SK-N-SH (cell line): ENCODE data around the gene TBC1D1. TPM values are rescaled to one million over a fixed set of nuclear protein-coding genes. Genes with fewer than 3 reads are reported as not detected.

Source experiments
- CTCF ChIA-PET: fragments of 300-600, 350-600 bp; formaldehyde crosslinking; extraction: SDS; loops from one replicate; lab custom pipeline; 2021; lab: Yijun Ruan, JAX
- POLR2A ChIA-PET: fragments of 350-600 bp; sonication (Branson Sonifier 250); formaldehyde crosslinking; extraction: SDS; loops from one replicate; lab custom pipeline; 2020; ENCODE audit warnings: antibody characterized with exemption, inconsistent platforms; lab: Yijun Ruan, JAX
- DNase-seq: peaks from one replicate; pipeline ENCODE4 v3.0.0; 2012
- H2AFZ ChIP-seq: fragments of 200-600 bp; sonication (generic); 2 replicates; pipeline ENCODE4 v1.8.1; 2016; ENCODE audit warnings: antibody characterized with exemption, mild to moderate bottlenecking, low read depth
- H3F3A ChIP-seq: fragments of 200-600 bp; sonication (generic); replicated peaks from 2 replicates; pipeline ENCODE3; 2016; ENCODE audit warnings: antibody characterized with exemption, mild to moderate bottlenecking; ENCODE audit not compliant: insufficient read depth
- H3K27ac ChIP-seq, 2 experiments: fragments of 200-500 bp in 1 of 2; fragments of 200-600 bp in 1 of 2; sonication (Bioruptor generic) in 1 of 2; sonication (generic), shearing (Covaris generic) in 1 of 2; 2 replicates each; pipeline versions ENCODE4 v1.5.1 to v1.6.1; 2014 to 2016; ENCODE audit warnings: low read depth in 2 of 2, inconsistent platforms in 1 of 2, low read length in 1 of 2, mild to moderate bottlenecking in 1 of 2, mixed read lengths in 1 of 2
- H3K27me3 ChIP-seq: fragments of 200-600 bp; sonication (generic), shearing (Covaris generic); 2 replicates; pipeline ENCODE4 v1.6.1; 2016; ENCODE audit warnings: mixed run types; ENCODE audit not compliant: insufficient read depth
- H3K36me3 ChIP-seq, 2 experiments: fragments of 200-500 bp in 1 of 2; fragments of 200-600 bp in 1 of 2; sonication (Bioruptor generic) in 1 of 2; sonication (generic) in 1 of 2; replicated peaks in 1 of 2; 2 replicates each; pipeline versions ENCODE3 to v1.5.1; 2014 to 2016; ENCODE audit warnings: low read length in 1 of 2, mild to moderate bottlenecking in 1 of 2; ENCODE audit not compliant: insufficient read depth in 2 of 2, control insufficient read depth in 1 of 2
- H3K4me1 ChIP-seq, 2 experiments: fragments of 200-500 bp in 1 of 2; fragments of 200-600 bp in 1 of 2; sonication (Bioruptor generic) in 1 of 2; sonication (generic), shearing (Covaris generic) in 1 of 2; 2 replicates each; pipeline versions ENCODE4 v1.5.1 to v1.6.1; 2014 to 2016; ENCODE audit warnings: low read depth in 1 of 2, low read length in 1 of 2, mixed run types in 1 of 2; ENCODE audit not compliant: insufficient read depth in 2 of 2, control insufficient read depth in 1 of 2
- H3K4me2 ChIP-seq: fragments of 200-600 bp; sonication (generic), shearing (Covaris generic); 2 replicates; pipeline ENCODE4 v1.6.1; 2017; ENCODE audit warnings: mixed run types
- H3K4me3 ChIP-seq, 2 experiments: fragments of 200-500 bp in 1 of 2; fragments of 200-600 bp in 1 of 2; sonication (Bioruptor generic) in 1 of 2; sonication (generic), shearing (Covaris generic) in 1 of 2; 2 replicates each; pipeline versions ENCODE4 v1.5.1 to v1.8.1; 2014 to 2016; ENCODE audit warnings: low read depth in 2 of 2, inconsistent platforms in 1 of 2, low read length in 1 of 2, mild to moderate bottlenecking in 1 of 2, mixed read lengths in 1 of 2, moderate library complexity in 1 of 2
- H3K79me2 ChIP-seq: fragments of 200-600 bp; sonication (generic); 2 replicates; pipeline ENCODE4 v1.8.1; 2017; ENCODE audit warnings: mild to moderate bottlenecking; ENCODE audit not compliant: insufficient read depth
- H3K9ac ChIP-seq: fragments of 200-600 bp; sonication (generic); 2 replicates; pipeline ENCODE4 v1.6.1; 2017; ENCODE audit warnings: mixed run types
- H3K9me2 ChIP-seq: fragments of 200-600 bp; sonication (generic); 2 replicates; pipeline ENCODE4 v1.6.1; 2017; ENCODE audit warnings: mixed run types
- H3K9me3 ChIP-seq: fragments of 200-600 bp; sonication (generic); 2 replicates; pipeline ENCODE4 v1.6.1; 2017; ENCODE audit warnings: mixed run types, mild to moderate bottlenecking, moderate library complexity
- H4K20me1 ChIP-seq: fragments of 200-600 bp; sonication (generic); 2 replicates; pipeline ENCODE4 v1.6.1; 2017; ENCODE audit warnings: mild to moderate bottlenecking, mixed run types; ENCODE audit not compliant: insufficient read depth
- CHD2 ChIP-seq: fragments of 150-350 bp; IDR thresholded peaks from 2 replicates; pipeline ENCODE4 v1.6.1; 2018; ENCODE audit warnings: low read length; ENCODE audit not compliant: partially characterized antibody
- EP300 ChIP-seq, 2 experiments: IDR thresholded peaks; 2 replicates each; pipeline versions ENCODE4 v1.4.0 to v1.6.1; 2012; ENCODE audit warnings: borderline replicate concordance in 1 of 2, low read depth in 1 of 2, low read length in 1 of 2
- GATA2 ChIP-seq: sonication (generic); formaldehyde crosslinking; IDR thresholded peaks from 2 replicates; pipeline ENCODE4 v1.5.0; 2020; ENCODE audit warnings: mild to moderate bottlenecking, missing genetic modification reagents
- IRF3 ChIP-seq: fragments of 150-350 bp; IDR thresholded peaks from 2 replicates; pipeline ENCODE4 v1.6.1; 2016; ENCODE audit warnings: mild to moderate bottlenecking, low read depth, low read length
- JUND ChIP-seq: IDR thresholded peaks from 2 replicates; pipeline ENCODE4 v1.4.0; 2012
- MAX ChIP-seq: IDR thresholded peaks from 2 replicates; pipeline ENCODE4 v1.4.0; 2012; ENCODE audit warnings: low read depth
- MXI1 ChIP-seq: IDR thresholded peaks from 2 replicates; pipeline ENCODE4 v1.6.1; 2012; ENCODE audit warnings: mild to moderate bottlenecking, low read depth, low read length, improper control_type of control experiment
- PBX3 ChIP-seq: IDR thresholded peaks from 2 replicates; pipeline ENCODE4; 2012
- RAD21 ChIP-seq: IDR thresholded peaks from 2 replicates; pipeline ENCODE4 v1.6.1; 2012; ENCODE audit warnings: mild to moderate bottlenecking, low read length
- REST ChIP-seq: IDR thresholded peaks from 2 replicates; pipeline ENCODE4 v1.6.1; 2012; ENCODE audit warnings: mild to moderate bottlenecking, low read depth, low read length, moderate library complexity
- SIN3A ChIP-seq: IDR thresholded peaks from 2 replicates; pipeline ENCODE4 v1.6.1; 2012; ENCODE audit warnings: low read depth, mild to moderate bottlenecking, low read length, moderate library complexity, borderline replicate concordance
- TCF12 ChIP-seq: IDR thresholded peaks from 2 replicates; pipeline ENCODE4 v1.4.0; 2012
- TEAD4 ChIP-seq: IDR thresholded peaks from 2 replicates; pipeline ENCODE4 v1.4.0; 2012; ENCODE audit warnings: mild to moderate bottlenecking, borderline replicate concordance; ENCODE audit not compliant: insufficient read depth
- USF1 ChIP-seq: IDR thresholded peaks from 2 replicates; pipeline ENCODE4 v1.4.0; 2012; ENCODE audit warnings: low read depth, borderline replicate concordance
- YY1 ChIP-seq: IDR thresholded peaks from 2 replicates; pipeline ENCODE4 v1.4.0; 2012; ENCODE audit warnings: low read depth, mild to moderate bottlenecking
- WGBS: methylation state at CpG from one replicate; pipeline ENCODE4 v1.1.6; 2017; ENCODE audit warnings: low lambda C conversion rate; 5-methylcytosine and 5-hydroxymethylcytosine counted together
- polyA plus RNA-seq, 3 experiments: library from polyadenylated mRNA; depleted of rRNA; stranded (reverse); fragments of >200 nt; gene quantifications; 2 replicates each; pipeline ENCODE4 v1.2.3, GENCODE V29; 2012

The TBC1D1 gene
- polyA plus RNA-seq, 1 of the 3 experiments (the other 2 are of a cell fraction), result 29.8 TPM

GRCh38 chr4:37868238-37868637 is 22.6 kb upstream of the TBC1D1 start:
- Histone ChIP-seq H3K4me1 (0 out of 4 replicates have a peak, but pooled peaks cover 0 to 3% of the 10 kb centered on the region in 2 experiments), H3F3A (peaks cover 9% of the 10 kb centered on the region), H3K4me2 (no peak overlapping the region), H3K27ac (no peak overlapping the region), H2AFZ (no peak overlapping the region), H3K9me3 (no peaks in the 10 kb centered on the region), H3K27me3 (no peaks in the 10 kb centered on the region), H3K79me2 (no peaks in the 10 kb centered on the region), H4K20me1 (no peaks in the 10 kb centered on the region), H3K9ac (no peak overlapping the region), H3K36me3 (no peaks in the 10 kb centered on the region), H3K9me2 (no peaks in the 10 kb centered on the region), H3K4me3 (no peak overlapping the region)
- POLR2A ChIA-PET, result no interaction called here
- no peak for DNase-seq
- WGBS, result 80% methylated on average over 4 of the region's 4 CpGs
- TF ChIP-seq JUND, result no peak
- TF ChIP-seq REST, result no peak
- no peak for TF ChIP-seq GATA2 (CRISPR knock-in tag)
- no peak for TF ChIP-seq MXI1
- no peak for TF ChIP-seq RAD21
- TF ChIP-seq EP300 (IDR thresholded peaks at IDR 0.05; ENCODE audit: borderline replicate concordance in 1 of 2, low read depth in 1 of 2, low read length in 1 of 2), result no peak
- TF ChIP-seq YY1, result no peak
- TF ChIP-seq IRF3, result no peak
- TF ChIP-seq USF1, result no peak
- TF ChIP-seq SIN3A, result no peak
- no peak for TF ChIP-seq CHD2
- TF ChIP-seq MAX, result no peak
- no peak for TF ChIP-seq TCF12
- no peak for TF ChIP-seq PBX3
- no peak for TF ChIP-seq TEAD4
- TF ChIP-seq, all 33 proteins: peak for 0
- CTCF ChIA-PET, result no interaction called here
